ENCODE results near the gene TIMP3.
A peak's percentile ranks its signal among the peaks of the same experiment; 100 is the strongest.

The TIMP3 gene

GRCh38 chr22:32882360-32882755 is 80.9 kb downstream of the TIMP3 start:
- no peak for ATAC-seq
- no peak for TF ChIP-seq POU6F1 (CRISPR knock-in tag; IDR thresholded peaks at IDR 0.05; ENCODE audit: borderline replicate concordance, low read depth)
- TF ChIP-seq OSR1 (CRISPR knock-in tag; IDR thresholded peaks at IDR 0.05) = no peak
- TF ChIP-seq ZNF565 (CRISPR knock-in tag; conservative IDR thresholded peaks at IDR 0.05; ENCODE audit: low read depth) = no peak
- TF ChIP-seq CREB5 (CRISPR knock-in tag; IDR thresholded peaks at IDR 0.05; ENCODE audit: low read depth) = no peak
- no peak for TF ChIP-seq CSDC2 (CRISPR knock-in tag; IDR thresholded peaks at IDR 0.05)
- TF ChIP-seq TCF4 (CRISPR knock-in tag; IDR thresholded peaks at IDR 0.05; ENCODE audit: borderline replicate concordance) = no peak
- no peak for TF ChIP-seq ZFP3 (CRISPR knock-in tag; IDR thresholded peaks at IDR 0.05)
- TF ChIP-seq RARB (CRISPR knock-in tag; IDR thresholded peaks at IDR 0.05) = no peak
- TF ChIP-seq TOX (CRISPR knock-in tag; IDR thresholded peaks at IDR 0.05; ENCODE audit: borderline replicate concordance) = no peak
- no peak for TF ChIP-seq GLIS3 (CRISPR knock-in tag; IDR thresholded peaks at IDR 0.05)
- TF ChIP-seq PPARA (CRISPR knock-in tag; IDR thresholded peaks at IDR 0.05; ENCODE audit: borderline replicate concordance) = no peak
- no peak for TF ChIP-seq SNAI2 (CRISPR knock-in tag; IDR thresholded peaks at IDR 0.05)
- no peak for TF ChIP-seq ZNF8 (CRISPR knock-in tag; IDR thresholded peaks at IDR 0.05)
- no peak for TF ChIP-seq ARNTL (CRISPR knock-in tag; IDR thresholded peaks at IDR 0.05; ENCODE audit: borderline replicate concordance, low read depth)
- TF ChIP-seq BACH2 (CRISPR knock-in tag; IDR thresholded peaks at IDR 0.05; ENCODE audit: borderline replicate concordance) = no peak
- no peak for TF ChIP-seq ZNF70 (CRISPR knock-in tag; IDR thresholded peaks at IDR 0.05)
- no peak for TF ChIP-seq PATZ1 (CRISPR knock-in tag; IDR thresholded peaks at IDR 0.05; ENCODE audit: borderline replicate concordance)
- no peak for TF ChIP-seq ZC3H10 (CRISPR knock-in tag; IDR thresholded peaks at IDR 0.05)
- no peak for TF ChIP-seq ESRRG (CRISPR knock-in tag; IDR thresholded peaks at IDR 0.05)
- TF ChIP-seq TSHZ2 (CRISPR knock-in tag; IDR thresholded peaks at IDR 0.05) = no peak

- no peak; the same call in 2 of the 3 replicates for ATAC-seq
- TF ChIP-seq ISL1 (CRISPR knock-in tag; IDR thresholded peaks at IDR 0.05) = no peak
- no peak for TF ChIP-seq CSRNP3 (CRISPR knock-in tag; IDR thresholded peaks at IDR 0.05)
- TF ChIP-seq ZFP3 (CRISPR knock-in tag; IDR thresholded peaks at IDR 0.05) = peak; percentile 60; the same call in 1 of the 2 replicates
- TF ChIP-seq TCF4 (CRISPR knock-in tag; IDR thresholded peaks at IDR 0.05; ENCODE audit: borderline replicate concordance) = peak; percentile 67; the same call in 1 of the 2 replicates
- no peak for TF ChIP-seq SNAI2 (CRISPR knock-in tag; IDR thresholded peaks at IDR 0.05)
- peak; percentile 63; the same call in 1 of the 2 replicates for TF ChIP-seq ZNF70 (CRISPR knock-in tag; IDR thresholded peaks at IDR 0.05)
- peak; percentile 26; the same call in 1 of the 2 replicates for TF ChIP-seq TSHZ2 (CRISPR knock-in tag; IDR thresholded peaks at IDR 0.05)
- TF ChIP-seq TOX (CRISPR knock-in tag; IDR thresholded peaks at IDR 0.05; ENCODE audit: borderline replicate concordance) = no peak
- TF ChIP-seq PATZ1 (CRISPR knock-in tag; IDR thresholded peaks at IDR 0.05; ENCODE audit: borderline replicate concordance) = no peak
- no peak for TF ChIP-seq GLIS3 (CRISPR knock-in tag; IDR thresholded peaks at IDR 0.05)
Observed at GRCh38 chr22:32882774-32883530, 81.4 kb downstream of the TIMP3 start.

Data from SK-N-SH treated with all-trans-retinoic acid at 6 μM for 48 hours (cell line).